ENCODE measurements around the gene SLC6A8. TPM values are rescaled to one million over a fixed set of nuclear protein-coding genes. Genes with fewer than 3 reads are reported as not detected.

Gene SLC6A8
- total and polyA plus RNA-seq, 2 of the 4 experiments (the other 2 are of a cell fraction): 7.2 to 25.5 TPM

DNA sequence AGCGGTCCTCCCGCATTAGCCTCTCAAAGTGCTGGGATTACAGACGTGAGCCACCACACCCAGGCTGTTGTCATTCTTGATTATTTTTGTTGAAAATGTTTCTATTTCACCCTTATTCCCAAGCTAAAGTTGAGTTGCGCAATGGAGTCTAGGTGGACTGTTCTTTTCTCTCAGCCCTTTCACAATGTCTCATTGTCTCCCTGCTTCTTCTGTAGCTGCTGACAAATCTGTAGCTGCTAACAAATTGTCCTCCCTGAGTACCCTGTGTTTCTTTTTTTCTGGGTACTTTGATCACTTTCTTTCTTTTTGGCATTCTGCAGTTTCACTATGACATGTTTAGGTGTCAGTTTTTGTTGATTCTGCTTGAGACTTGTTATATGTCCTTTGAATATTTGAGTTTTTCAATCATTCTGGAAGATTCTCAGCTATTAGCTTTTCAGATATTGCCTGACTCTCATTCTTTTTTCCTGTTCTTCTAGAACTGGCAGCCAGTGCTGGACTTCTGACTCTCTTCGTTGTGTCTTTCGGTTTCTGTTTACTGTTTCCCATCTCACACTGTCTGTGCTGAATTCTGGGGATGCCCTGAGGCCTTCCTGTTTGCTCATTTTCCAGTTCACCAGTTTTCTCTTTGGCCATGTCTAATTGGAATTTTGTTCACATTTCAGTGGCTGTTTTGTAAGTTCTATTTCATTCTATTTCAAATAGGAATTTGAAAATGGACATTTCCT, 43.6 kb downstream of the SLC6A8 start:
- ChIA-PET CTCF (no interaction called here), POLR2A (ENCODE audit: unreplicated experiment) (no interaction called here)
- intact Hi-C loops (cut with micrococcal nuclease): no loop called here
- no peak overlapping the region for H2BK15ac ChIP-seq (ENCODE audit: low read depth, low read length)
- in situ Hi-C loops (cut with MboI; ENCODE audit: low sequenced_read_pairs): no loop called here
- WGBS, 2 experiments (ENCODE audit: extremely low coverage in 2 of 2, insufficient read length in 1 of 2): 65% methylated on average over 2 of the region's 6 CpGs; no CpG with 5 or more reads in 1 of the 2 experiments
- no peak overlapping the region for H2BK20ac ChIP-seq (ENCODE audit: low read depth, low read length)
- dilution Hi-C loops (cut with HindIII; ENCODE audit: low sequenced_read_pairs, unreplicated experiment): no loop called here
- peaks cover 0 to 14% of the 10 kb centered on the region in 2 experiments; a peak in 1 of 4 replicates for H3K79me1 ChIP-seq (ENCODE audit: low read depth in 1 of 2, low read length in 2 of 2)
- H3K18ac ChIP-seq (ENCODE audit: low read depth, low read length): no peak overlapping the region
- no peak overlapping the region for H3K23ac ChIP-seq (ENCODE audit: low read depth, low read length)
- TF ChIP-seq RAD21 (IDR thresholded peaks at IDR 0.05; ENCODE audit: low read length): no peak
- TF ChIP-seq CEBPB (IDR thresholded peaks at IDR 0.05; ENCODE audit: low read depth, low read length): peak; percentile 92
- TF ChIP-seq MAZ (IDR thresholded peaks at IDR 0.05; ENCODE audit: borderline replicate concordance, low read depth, low read length): no peak
- TF ChIP-seq BHLHE40 (IDR thresholded peaks at IDR 0.05; ENCODE audit: low read depth, low read length): no peak
- TF ChIP-seq MAFK (IDR thresholded peaks at IDR 0.05; ENCODE audit: low read depth, low read length): no peak
- H3K4me3 ChIP-seq (ENCODE audit: insufficient read depth, low read depth, low read length): no peak overlapping the region
- H3K14ac ChIP-seq (replicated peaks; ENCODE audit: low read depth, low read length): no peak overlapping the region
- H4K20me1 ChIP-seq (ENCODE audit: insufficient read depth, low read length): no peaks in the 10 kb centered on the region
- no peak overlapping the region for H4K8ac ChIP-seq (ENCODE audit: low read depth in 2 of 2, low read length in 2 of 2)
- H3K4me2 ChIP-seq (ENCODE audit: low read depth, low read length): no peak overlapping the region
- no peak overlapping the region for H2AK5ac ChIP-seq (ENCODE audit: low read depth, low read length)
- no peak overlapping the region for H3K9ac ChIP-seq (ENCODE audit: low read depth, low read length)
- H4K5ac ChIP-seq (ENCODE audit: low read depth, low read length): no peak overlapping the region
- no peaks in the 10 kb centered on the region for H3K27me3 ChIP-seq (ENCODE audit: control insufficient read depth, insufficient read depth, low read length)
- no peak overlapping the region for H3K4ac ChIP-seq (ENCODE audit: low read depth, low read length)
- no peak overlapping the region for H3K27ac ChIP-seq (ENCODE audit: insufficient read depth, low read length)
- BruUV-seq (replicated peaks): no TSS peak
- H3K4me1 ChIP-seq (ENCODE audit: control insufficient read depth, insufficient read depth, low read length): peaks cover 11% of the 10 kb centered on the region
- H3K56ac ChIP-seq (ENCODE audit: extremely low read depth, insufficient read depth, low read length): no peak overlapping the region
- no peak for ATAC-seq (ENCODE audit: low read depth)
- no peak overlapping the region for H2AK9ac ChIP-seq (replicated peaks; ENCODE audit: low read depth, low read length, poor library complexity)
- H2BK5ac ChIP-seq (ENCODE audit: low read depth, low read length, poor library complexity, severe bottlenecking): no peak overlapping the region
- no peaks in the 10 kb centered on the region; the same call in 1 of the 2 replicates for H3K9me3 ChIP-seq (ENCODE audit: control insufficient read depth, insufficient read depth, low read length)
- no peak overlapping the region for H4K91ac ChIP-seq (ENCODE audit: insufficient read depth, low read depth, low read length)
- 0 out of 2 replicates have a peak, but pooled peaks cover 5% of the 10 kb centered on the region for H3K9me1 ChIP-seq (ENCODE audit: insufficient read depth, low read length)
- no peak overlapping the region for H2AFZ ChIP-seq (replicated peaks; ENCODE audit: low read length, poor library complexity)
- peaks cover 5% of the 10 kb centered on the region; the same call in 1 of the 2 replicates for H3K36me3 ChIP-seq (ENCODE audit: control insufficient read depth, insufficient read depth, low read length)
- no peak overlapping the region for H2BK120ac ChIP-seq (ENCODE audit: low read depth, low read length)
- DNase-seq: no peak
